DND-41 (cell line): ENCODE data around the gene CCN5.

ENCODE experiments used
- ATAC-seq: fragments of 200-7000 bp; cut with Tn5 transposase; 3 replicates; pipeline ENCODE4 v1.9.1; 2021; ENCODE audit warnings: low read depth; ENCODE audit not compliant: insufficient read depth
- DNase-seq: peaks from one replicate; pipeline ENCODE4 v3.0.0-alpha.2; 2020
- H2AFZ ChIP-seq: 2 replicates; pipeline ENCODE4 v1.6.0; 2012; ENCODE audit warnings: low read depth, low read length
- H3K27ac ChIP-seq: 2 replicates; pipeline ENCODE4 v1.5.1; 2012; ENCODE audit warnings: low read length, inconsistent platforms
- H3K27me3 ChIP-seq: fragments of 200-600 bp; sonication (generic); 2 replicates; pipeline ENCODE4 v1.6.0; 2012; ENCODE audit warnings: low read length, mild to moderate bottlenecking, inconsistent platforms; ENCODE audit not compliant: insufficient read depth, poor library complexity
- H3K36me3 ChIP-seq: 2 replicates; pipeline ENCODE4 v1.5.1; 2012; ENCODE audit warnings: low read length, inconsistent platforms; ENCODE audit not compliant: insufficient read depth
- H3K4me1 ChIP-seq: 2 replicates; pipeline ENCODE4 v1.5.1; 2012; ENCODE audit warnings: mild to moderate bottlenecking, low read length; ENCODE audit not compliant: insufficient read depth
- H3K4me2 ChIP-seq: 2 replicates; pipeline ENCODE4 v1.6.0; 2012; ENCODE audit warnings: mild to moderate bottlenecking, moderate library complexity, low read length, inconsistent platforms; ENCODE audit not compliant: insufficient read depth
- H3K4me3 ChIP-seq, 2 experiments: fragments of 200-600 bp in 1 of 2; shearing (Covaris generic) in 1 of 2; 2 replicates each; pipeline ENCODE4 v1.5.1; 2012 to 2016; ENCODE audit warnings: inconsistent platforms in 2 of 2, low read length in 2 of 2, mild to moderate bottlenecking in 2 of 2, low read depth in 1 of 2, moderate library complexity in 1 of 2
- H3K79me2 ChIP-seq: 2 replicates; pipeline ENCODE4 v1.6.0; 2012; ENCODE audit warnings: low read length, inconsistent platforms; ENCODE audit not compliant: insufficient read depth
- H3K9ac ChIP-seq: 2 replicates; pipeline ENCODE4 v1.6.0; 2012; ENCODE audit warnings: low read depth, mild to moderate bottlenecking, inconsistent platforms, low read length, moderate library complexity
- H3K9me3 ChIP-seq: 2 replicates; pipeline ENCODE4 v1.5.1; 2012; ENCODE audit warnings: low read length, moderate library complexity, mild to moderate bottlenecking, inconsistent platforms; ENCODE audit not compliant: insufficient read depth, severe bottlenecking
- H4K20me1 ChIP-seq: 2 replicates; pipeline ENCODE4 v1.6.0; 2012; ENCODE audit warnings: low read length; ENCODE audit not compliant: insufficient read depth
- EZH2 ChIP-seq: IDR thresholded peaks from 3 replicates; pipeline ENCODE4 v1.6.1; 2012; ENCODE audit warnings: borderline replicate concordance, low read depth, mild to moderate bottlenecking, moderate library complexity, low read length, inconsistent platforms; ENCODE audit not compliant: severe bottlenecking
- TF ChIP-seq, protein P1 (sequence below): IDR thresholded peaks from 2 replicates; pipeline ENCODE4 v1.5.1; 2012; ENCODE audit warnings: borderline replicate concordance, low read length, moderate library complexity, mild to moderate bottlenecking; ENCODE audit not compliant: poor library complexity, severe bottlenecking; ENCODE audit errors: extremely low read depth

The CCN5 gene

DNA sequence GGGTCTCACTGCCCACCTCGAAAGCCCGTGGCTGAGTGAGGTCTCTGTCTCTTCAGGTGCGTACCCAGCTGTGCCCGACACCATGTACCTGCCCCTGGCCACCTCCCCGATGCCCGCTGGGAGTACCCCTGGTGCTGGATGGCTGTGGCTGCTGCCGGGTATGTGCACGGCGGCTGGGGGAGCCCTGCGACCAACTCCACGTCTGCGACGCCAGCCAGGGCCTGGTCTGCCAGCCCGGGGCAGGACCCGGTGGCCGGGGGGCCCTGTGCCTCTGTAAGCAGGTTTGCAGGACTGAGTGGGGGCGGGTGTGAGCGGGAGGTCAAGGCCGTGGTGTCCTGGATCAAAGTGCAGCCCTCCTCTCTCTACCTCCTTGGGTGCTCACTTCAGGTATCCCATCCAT, 4.7 kb downstream of the CCN5 start:
- no peak for DNase-seq
- H3K79me2 ChIP-seq: no peaks in the 10 kb centered on the region
- no peak overlapping the region for H3K4me2 ChIP-seq
- H2AFZ ChIP-seq: no peak overlapping the region
- H4K20me1 ChIP-seq: no peaks in the 10 kb centered on the region; the same call in 1 of the 2 replicates
- no peak overlapping the region for H3K4me3 ChIP-seq
- no peak overlapping the region for H3K27ac ChIP-seq
- no peak for TF ChIP-seq EZH2
- TF ChIP-seq, protein P1, sequence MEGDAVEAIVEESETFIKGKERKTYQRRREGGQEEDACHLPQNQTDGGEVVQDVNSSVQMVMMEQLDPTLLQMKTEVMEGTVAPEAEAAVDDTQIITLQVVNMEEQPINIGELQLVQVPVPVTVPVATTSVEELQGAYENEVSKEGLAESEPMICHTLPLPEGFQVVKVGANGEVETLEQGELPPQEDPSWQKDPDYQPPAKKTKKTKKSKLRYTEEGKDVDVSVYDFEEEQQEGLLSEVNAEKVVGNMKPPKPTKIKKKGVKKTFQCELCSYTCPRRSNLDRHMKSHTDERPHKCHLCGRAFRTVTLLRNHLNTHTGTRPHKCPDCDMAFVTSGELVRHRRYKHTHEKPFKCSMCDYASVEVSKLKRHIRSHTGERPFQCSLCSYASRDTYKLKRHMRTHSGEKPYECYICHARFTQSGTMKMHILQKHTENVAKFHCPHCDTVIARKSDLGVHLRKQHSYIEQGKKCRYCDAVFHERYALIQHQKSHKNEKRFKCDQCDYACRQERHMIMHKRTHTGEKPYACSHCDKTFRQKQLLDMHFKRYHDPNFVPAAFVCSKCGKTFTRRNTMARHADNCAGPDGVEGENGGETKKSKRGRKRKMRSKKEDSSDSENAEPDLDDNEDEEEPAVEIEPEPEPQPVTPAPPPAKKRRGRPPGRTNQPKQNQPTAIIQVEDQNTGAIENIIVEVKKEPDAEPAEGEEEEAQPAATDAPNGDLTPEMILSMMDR: no peak
- no peaks in the 10 kb centered on the region for H3K4me1 ChIP-seq
- no peaks in the 10 kb centered on the region for H3K27me3 ChIP-seq
- H3K36me3 ChIP-seq: no peaks in the 10 kb centered on the region
- H3K9me3 ChIP-seq: no peaks in the 10 kb centered on the region
- no peak overlapping the region for H3K9ac ChIP-seq
- ATAC-seq: no peak

- H3K9ac ChIP-seq: no peak overlapping the region
- no peak overlapping the region for H2AFZ ChIP-seq
- H3K27ac ChIP-seq: no peak overlapping the region
These were observed 5.4 kb downstream of the CCN5 start for GRCh38 chr20:44720621-44720996.

DNA sequence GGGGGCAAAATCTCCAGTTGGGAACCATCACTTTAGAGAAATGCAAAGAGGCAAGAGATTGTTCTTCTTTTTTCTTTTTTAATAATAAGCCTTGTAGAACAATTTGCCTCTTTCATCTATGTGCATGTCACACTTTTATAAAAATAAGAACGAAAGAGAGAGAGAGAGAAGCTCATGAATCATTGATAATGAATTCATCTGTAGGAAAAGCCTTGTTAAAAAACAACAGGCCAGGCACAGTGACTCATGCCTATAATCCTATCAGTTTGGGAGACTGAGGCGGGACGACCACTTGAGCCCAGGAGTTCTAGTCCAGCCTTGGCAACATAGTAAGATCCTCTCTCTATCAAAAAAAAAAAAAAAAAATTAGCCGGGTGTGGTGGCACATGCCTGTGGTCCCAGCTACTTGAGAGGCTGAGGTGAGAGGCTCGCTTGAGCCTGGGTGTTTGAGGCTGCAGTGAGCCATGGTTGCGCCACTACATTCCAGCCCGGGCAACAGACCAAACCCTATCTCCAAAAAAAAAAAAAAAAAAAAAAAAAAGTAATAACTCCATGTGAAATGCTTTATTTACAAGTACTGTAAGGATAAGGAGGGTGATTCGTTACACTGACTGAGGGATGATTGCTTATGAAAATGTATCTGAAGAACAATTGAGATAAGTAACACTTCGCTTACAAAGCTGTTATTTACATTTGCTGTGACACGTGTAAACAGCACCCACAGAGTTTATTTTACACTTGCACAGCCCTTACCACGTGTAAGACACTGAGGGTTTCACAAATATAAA, 6.0 kb downstream of the CCN5 start:
- ATAC-seq: no peak
- DNase-seq: no peak
- Histone ChIP-seq H3K36me3 (no peaks in the 10 kb centered on the region), H3K79me2 (no peaks in the 10 kb centered on the region), H3K9ac (no peak overlapping the region), H4K20me1 (no peaks in the 10 kb centered on the region; the same call in 1 of the 2 replicates), H3K4me2 (no peak overlapping the region), H3K9me3 (no peaks in the 10 kb centered on the region), H3K27me3 (no peaks in the 10 kb centered on the region), H3K4me1 (no peaks in the 10 kb centered on the region), H3K27ac (no peak overlapping the region), H3K4me3 (no peak overlapping the region), H2AFZ (no peak overlapping the region)
- TF ChIP-seq EZH2: no peak
- TF ChIP-seq, protein P1: no peak

More at GRCh38 chr20:44720621-44720996, 5.4 kb downstream of the CCN5 start:
- Histone ChIP-seq H3K79me2 (no peaks in the 10 kb centered on the region), H4K20me1 (no peaks in the 10 kb centered on the region; the same call in 1 of the 2 replicates), H3K4me2 (no peak overlapping the region), H3K4me3 (no peak overlapping the region), H3K4me1 (no peaks in the 10 kb centered on the region), H3K27me3 (no peaks in the 10 kb centered on the region), H3K36me3 (no peaks in the 10 kb centered on the region), H3K9me3 (no peaks in the 10 kb centered on the region)
- ATAC-seq (no peak), DNase-seq (no peak)
- TF ChIP-seq, protein P1: no peak
- TF ChIP-seq EZH2: no peak
